Smooth muscle cell of the pulmonary artery (primary cell): Measurements from ENCODE around the gene FHOD1. TPM values are rescaled to one million over a fixed set of nuclear protein-coding genes. Genes with fewer than 3 reads are reported as not detected.

ENCODE experiments used
- total RNA-seq: library from RNA; depleted of rRNA; stranded (reverse); fragments of >200 nt; gene quantifications from 2 replicates; pipeline ENCODE4 v1.2.3, GENCODE V29; 2014

Gene FHOD1
- total RNA-seq: 20.7 and 36.2 TPM in 2 replicates

GRCh38 chr16:67247192-67248072 lies at the start of gene FHOD1:
Gene FHOD1 (minus strand): TSS chr16:67247481. CDS start chr16:67247410, 71 bp downstream.

GRCh38 chr16:67279296-67280089 lies 32.2 kb upstream of the FHOD1 start, which contains the start of gene PLEKHG4:
Gene PLEKHG4 (plus strand): TSS chr16:67279532. CDS start chr16:67280045, 513 bp downstream.

GRCh38 chr16:67248401-67249177 lies 1.3 kb upstream of the FHOD1 start, which contains the start of gene SLC9A5:
Gene SLC9A5 (plus strand): TSS chr16:67248979. CDS start chr16:67249015, 36 bp downstream.

GRCh38 chr16:67226804-67227566 lies 20.3 kb downstream of the FHOD1 start, which contains the start of gene TMEM208:
Gene TMEM208 (plus strand): TSS chr16:67227130. CDS start chr16:67227219, 89 bp downstream.

GRCh38 chr16:67199011-67199807 lies 48.1 kb downstream of the FHOD1 start, which contains the start of gene ELMO3:
Gene ELMO3 (plus strand): TSS chr16:67199131. CDS start chr16:67199327, 196 bp downstream.

GRCh38 chr16:67191995-67192681 lies 55.1 kb downstream of the FHOD1 start, which contains the start of gene E2F4:
Gene E2F4 (plus strand): TSS chr16:67192155. CDS start chr16:67192228, 73 bp downstream.

GRCh38 chr16:67190041-67190440 lies 57.2 kb downstream of the FHOD1 start, which contains the start of gene EXOC3L1:
Gene EXOC3L1 (minus strand): TSS chr16:67190136. CDS start chr16:67189676, 460 bp downstream.

GRCh38 chr16:67183627-67184452 lies 63.4 kb downstream of the FHOD1 start, which contains the start of gene MATCAP1:
Gene MATCAP1 (minus strand): TSS chr16:67183963. CDS start chr16:67180610, 3,353 bp downstream.

Other genes starting within 250 kb of the FHOD1 start
- gene CBFB, start 218.3 kb downstream of the FHOD1 start, total RNA-seq: 57.0 and 57.7 TPM in 2 replicates
- 20.0 and 22.0 TPM in 2 replicates for gene PHAF1, start 137.5 kb downstream of the FHOD1 start, total RNA-seq
- gene B3GNT9, start 96.5 kb downstream of the FHOD1 start, total RNA-seq: 47.2 and 55.1 TPM in 2 replicates
- 18.2 and 18.9 TPM in 2 replicates for gene TRADD, start 87.6 kb downstream of the FHOD1 start, total RNA-seq
- gene FBXL8, start 87.5 kb downstream of the FHOD1 start, total RNA-seq: 11.9 and 12.8 TPM in 2 replicates
- 12.1 and 23.0 TPM in 2 replicates for gene HSF4, start 82.7 kb downstream of the FHOD1 start, total RNA-seq
- 42.4 and 43.0 TPM in 2 replicates for gene NOL3, start 76.9 kb downstream of the FHOD1 start, total RNA-seq
- gene MATCAP1, start 63.5 kb downstream of the FHOD1 start, total RNA-seq: 16.9 and 20.5 TPM in 2 replicates
- gene EXOC3L1, start 57.3 kb downstream of the FHOD1 start, total RNA-seq: 0.13 TPM in 1 of 2 replicates, not detected in the other
- 44.6 and 64.7 TPM in 2 replicates for gene E2F4, start 55.3 kb downstream of the FHOD1 start, total RNA-seq
- gene ELMO3, start 48.4 kb downstream of the FHOD1 start, total RNA-seq: 0.26 and 0.76 TPM in 2 replicates
- 25.4 and 28.7 TPM in 2 replicates for gene TMEM208, start 20.4 kb downstream of the FHOD1 start, total RNA-seq
- 3.4 and 4.2 TPM in 2 replicates for gene SLC9A5, start 1.5 kb upstream of the FHOD1 start, total RNA-seq
- 34.1 and 51.4 TPM in 2 replicates for gene PLEKHG4, start 32.1 kb upstream of the FHOD1 start, total RNA-seq
- gene KCTD19, start 79.3 kb upstream of the FHOD1 start, total RNA-seq: under 0.01 and 0.03 TPM in 2 replicates
- 0.17 TPM in 1 of 2 replicates, not detected in the other for gene LRRC36, start 79.3 kb upstream of the FHOD1 start, total RNA-seq
- 1.2 and 1.6 TPM in 2 replicates for gene TPPP3, start 146.0 kb upstream of the FHOD1 start, total RNA-seq
- gene ZDHHC1, start 169.0 kb upstream of the FHOD1 start, total RNA-seq: 8.1 and 10.5 TPM in 2 replicates
- gene HSD11B2, start 183.6 kb upstream of the FHOD1 start, total RNA-seq: 0.20 TPM in 1 of 2 replicates, not detected in the other
- gene ATP6V0D1, start 233.7 kb upstream of the FHOD1 start, total RNA-seq: 100 and 107 TPM in 2 replicates
- gene AGRP, start 236.1 kb upstream of the FHOD1 start, total RNA-seq: not detected in 2 replicates